HepG2 (cell line): ENCODE measurements around the gene KCTD16. TPM values are rescaled to one million over a fixed set of nuclear protein-coding genes. Genes with fewer than 3 reads are reported as not detected.
A peak's percentile ranks its signal among the peaks of the same experiment; 100 is the strongest.

Experiments used
- ATAC-seq: fragments of 200-7000 bp; cut with Tn5 transposase; 3 replicates; pipeline ENCODE4 v1.9.1; 2020; ENCODE audit warnings: mild to moderate bottlenecking, moderate library complexity
- BruUV-seq: library from RNA; stranded (reverse); fragments of 400-500 nt; replicated peaks from 2 replicates; lab custom pipeline; 2021; lab: Mats Ljungman, UMichigan
- CTCF ChIA-PET: fragments of 300-600 bp; formaldehyde crosslinking; extraction: SDS; loops from one replicate; lab custom pipeline; 2021; ENCODE audit warnings: low total read pairs, inconsistent platforms, low intra/inter-chr PET ratio; lab: Yijun Ruan, JAX
- POLR2A ChIA-PET: fragments of 350-600 bp; sonication (Branson Sonifier 250); formaldehyde crosslinking; loops from one replicate; lab custom pipeline; 2020; ENCODE audit warnings: antibody characterized with exemption, inconsistent platforms; lab: Yijun Ruan, JAX
- DNase-seq: peaks from one replicate; pipeline ENCODE4 v3.0.0-alpha.2; 2015; ENCODE audit warnings: low spot score
- FAIRE-seq: peaks from 3 replicates; lab custom pipeline; 2011; peaks lifted over from hg19 to GRCh38; lab: Jason Lieb, UNC
- H2AFZ ChIP-seq: one replicate; pipeline ENCODE4 v1.6.1; 2011; ENCODE audit warnings: low read length, inconsistent platforms
- H3K27ac ChIP-seq: fragments of 300-600 bp; 3 replicates; pipeline ENCODE4 v1.8.0; 2011; ENCODE audit warnings: mixed run types, mild to moderate bottlenecking, mixed read lengths, low read length, inconsistent platforms; ENCODE audit not compliant: insufficient read depth; ENCODE audit errors: extremely low read length
- H3K27me3 ChIP-seq, 2 experiments: fragments of 200-600 bp in 1 of 2; 2 replicates in 1 of 2; 3 replicates in 1 of 2; pipeline versions ENCODE4 v1.6.0 to v1.8.0; 2011; ENCODE audit warnings: low read length in 2 of 2, mild to moderate bottlenecking in 2 of 2, moderate library complexity in 2 of 2, inconsistent platforms in 1 of 2; ENCODE audit not compliant: insufficient read depth in 2 of 2, control insufficient read depth in 1 of 2
- H3K36me3 ChIP-seq, 2 experiments: fragments of 200-600 bp in 1 of 2; replicated peaks in 1 of 2; 2 replicates in 1 of 2; 3 replicates in 1 of 2; pipeline versions ENCODE4 v1.5.1 to v1.8.0; 2011; ENCODE audit warnings: low read length in 2 of 2, inconsistent platforms in 1 of 2; ENCODE audit not compliant: insufficient read depth in 2 of 2, control insufficient read depth in 1 of 2
- H3K4me1 ChIP-seq: 2 replicates; pipeline ENCODE4 v1.5.1; 2012; ENCODE audit warnings: low read length, inconsistent platforms; ENCODE audit not compliant: insufficient read depth
- H3K4me2 ChIP-seq: 2 replicates; pipeline ENCODE4 v1.6.0; 2011; ENCODE audit warnings: low read depth, low read length, inconsistent platforms
- H3K4me3 ChIP-seq, 3 experiments: fragments of 200-600 bp in 1 of 3; sonication (generic), shearing (Covaris generic) in 1 of 3; replicated peaks in 1 of 3; 2 replicates each; pipeline ENCODE4 v1.5.1; 2011 to 2016; ENCODE audit warnings: low read length in 3 of 3, inconsistent platforms in 2 of 3, low read depth in 2 of 3, mild to moderate bottlenecking in 2 of 3, control low read depth in 1 of 3, mixed read lengths in 1 of 3; ENCODE audit not compliant: insufficient read depth in 1 of 3
- H3K79me2 ChIP-seq: one replicate; pipeline ENCODE4 v1.6.1; 2011; ENCODE audit warnings: low read length, inconsistent platforms; ENCODE audit not compliant: insufficient read depth
- H3K9ac ChIP-seq: 2 replicates; pipeline ENCODE4 v1.6.0; 2011; ENCODE audit warnings: mild to moderate bottlenecking, low read depth, low read length, inconsistent platforms; ENCODE audit not compliant: insufficient read depth
- H3K9me3 ChIP-seq: 2 replicates; pipeline ENCODE4 v1.5.1; 2012; ENCODE audit warnings: mild to moderate bottlenecking, low read length
- H4K20me1 ChIP-seq: 2 replicates; pipeline ENCODE4 v1.6.0; 2011; ENCODE audit warnings: inconsistent platforms, mild to moderate bottlenecking, low read length, moderate library complexity; ENCODE audit not compliant: insufficient read depth
- ATF7 ChIP-seq, 2 experiments: fragments of 450-650 bp in 1 of 2; sonication (generic) in 1 of 2; formaldehyde crosslinking in 1 of 2; IDR thresholded peaks; 2 replicates each; pipeline versions ENCODE4 v1.4.0 to v1.6.1; 2016 to 2020; ENCODE audit warnings: antibody characterized with exemption in 1 of 2, mild to moderate bottlenecking in 1 of 2, missing genetic modification reagents in 1 of 2
- CREB1 ChIP-seq, 2 experiments: fragments of 450-650 bp in 1 of 2; IDR thresholded peaks; 2 replicates each; pipeline ENCODE4 v1.6.1; 2016 to 2017; ENCODE audit warnings: control low read depth in 1 of 2, mild to moderate bottlenecking in 1 of 2, missing compliant biosample characterization in 1 of 2, missing genetic modification characterization in 1 of 2
- E2F5 ChIP-seq: sonication (generic); formaldehyde crosslinking; conservative IDR thresholded peaks from 2 replicates; pipeline ENCODE4 v1.4.0; 2020; ENCODE audit warnings: missing genetic modification reagents
- HMG20B ChIP-seq: conservative IDR thresholded peaks from 2 replicates; pipeline ENCODE4 v1.6.1; 2016; ENCODE audit warnings: missing genetic modification reagents, missing compliant biosample characterization
- MAFF ChIP-seq: IDR thresholded peaks from 2 replicates; pipeline ENCODE4 v1.6.1; 2011; ENCODE audit warnings: low read depth, low read length, improper control_type of control experiment
- MNT ChIP-seq: fragments of 450-650 bp; IDR thresholded peaks from 2 replicates; pipeline ENCODE4 v1.6.1; 2016
- NCOR1 ChIP-seq: fragments of 200-600 bp; sonication (generic); IDR thresholded peaks from 2 replicates; pipeline ENCODE4 v1.7.0; 2017; ENCODE audit warnings: antibody characterized with exemption, low read length, borderline replicate concordance
- SP1 ChIP-seq, 2 experiments: fragments of 450-650 bp in 1 of 2; sonication (generic) in 1 of 2; formaldehyde crosslinking in 1 of 2; IDR thresholded peaks; 2 replicates each; pipeline versions ENCODE4 v1.4.0 to v1.6.1; 2016 to 2020; ENCODE audit warnings: missing genetic modification reagents in 1 of 2
- ZNF326 ChIP-seq: sonication (generic); formaldehyde crosslinking; IDR thresholded peaks from 2 replicates; pipeline ENCODE4 v1.4.0; 2020; ENCODE audit warnings: missing genetic modification reagents, borderline replicate concordance
- ZNF512B ChIP-seq: sonication (generic); formaldehyde crosslinking; IDR thresholded peaks from 2 replicates; pipeline ENCODE4 v1.5.1; 2020; ENCODE audit warnings: missing genetic modification reagents, mild to moderate bottlenecking, borderline replicate concordance
- ZNF530 ChIP-seq: sonication (generic); formaldehyde crosslinking; IDR thresholded peaks from 2 replicates; pipeline ENCODE4 v1.5.0; 2020; ENCODE audit warnings: low read depth, mild to moderate bottlenecking, missing genetic modification reagents
- ZSCAN22 ChIP-seq: sonication (generic); formaldehyde crosslinking; IDR thresholded peaks from 2 replicates; pipeline ENCODE4 v1.4.0; 2020; ENCODE audit warnings: mild to moderate bottlenecking, missing genetic modification reagents
- WGBS: methylation state at CpG from one replicate; pipeline ENCODE4 v1.1.6; 2017; ENCODE audit warnings: low lambda C conversion rate; 5-methylcytosine and 5-hydroxymethylcytosine counted together
- in situ Hi-C: cut with HindIII; loops from 2 replicates; pipeline ENCODE4 v1.10.0; 2017; ENCODE audit warnings: low pct_unique_long_range_greater_than_20kb; ENCODE audit not compliant: extremely low pct_ligation_motif_present
- intact Hi-C: fragments of 100-400 bp; cut with micrococcal nuclease; formaldehyde crosslinking; loops from one replicate; pipeline ENCODE4 v1.10.0; 2022; ENCODE audit not compliant: unreplicated experiment
- polyA plus RNA-seq, 8 experiments: library from polyadenylated mRNA; depleted of rRNA in 3 of 8; stranded (reverse) in 7 of 8; unstranded in 1 of 8; fragments of >200 nt; fragmentation: Illumina TruSeq in 4 of 8; extraction: Trizol in 4 of 8; gene quantifications; 2 replicates each; pipeline versions ENCODE4 v1.2.1 to v1.2.3, GENCODE V29; 2011 to 2016; ENCODE audit warnings: low read depth in 4 of 8, missing spikeins in 1 of 8, mixed read lengths in 1 of 8; ENCODE audit not compliant: insufficient read depth in 1 of 8
- total RNA-seq, 5 experiments: library from RNA; depleted of rRNA; stranded (reverse); fragments of >200 nt; fragmentation: Illumina TruSeq; extraction: Trizol; gene quantifications; 2 replicates each; pipeline ENCODE4 v1.2.3, GENCODE V29; 2016; ENCODE audit warnings: low read depth in 1 of 5

Gene KCTD16
- total and polyA plus RNA-seq, 2 of the 13 experiments (the other 11 are each of a cell fraction or from before 2014, with no cell fraction given), result 0.02 to 0.09 TPM

GRCh38 chr5:144416196-144416595 lies 245.5 kb downstream of the KCTD16 start:
- in situ Hi-C loops, result no loop called here
- WGBS, result 4% methylated on average over 2 of the region's 2 CpGs
- BruUV-seq, result no TSS peak
- intact Hi-C loops, result no loop called here
- DNase-seq, result no peak
- no peak overlapping the region for H3K4me2 ChIP-seq
- no peak overlapping the region for H3K9ac ChIP-seq
- TF ChIP-seq ZSCAN22 (CRISPR knock-in tag), result no peak
- TF ChIP-seq MNT, result no peak
- TF ChIP-seq ZNF530 (CRISPR knock-in tag), result no peak
- no peak for TF ChIP-seq ZNF512B (CRISPR knock-in tag)
- TF ChIP-seq SP1 (IDR thresholded peaks at IDR 0.05), result no peak
- no peak for TF ChIP-seq SP1 (CRISPR knock-in tag; IDR thresholded peaks at IDR 0.05)
- TF ChIP-seq CREB1 (IDR thresholded peaks at IDR 0.05), result peak; percentile 68
- no peak for TF ChIP-seq CREB1 (CRISPR knock-in tag; IDR thresholded peaks at IDR 0.05)
- no peak for TF ChIP-seq E2F5 (CRISPR knock-in tag)
- TF ChIP-seq NCOR1, result no peak
- no peak for TF ChIP-seq HMG20B (CRISPR knock-in tag)
- no peak for TF ChIP-seq ZNF326 (CRISPR knock-in tag)
- no peak for TF ChIP-seq MAFF
- TF ChIP-seq ATF7 (IDR thresholded peaks at IDR 0.05), result peak; percentile 88
- no peak for TF ChIP-seq ATF7 (CRISPR knock-in tag; IDR thresholded peaks at IDR 0.05)
- no peak overlapping the region for H2AFZ ChIP-seq
- H4K20me1 ChIP-seq, result no peaks in the 10 kb centered on the region
- ChIA-PET POLR2A (no interaction called here), CTCF (no interaction called here)
- H3K27ac ChIP-seq, result no peak overlapping the region
- no peaks in the 10 kb centered on the region for H3K9me3 ChIP-seq
- no peaks in the 10 kb centered on the region for H3K79me2 ChIP-seq
- no peaks in the 10 kb centered on the region for H3K27me3 ChIP-seq
- H3K36me3 ChIP-seq, result no peaks in the 10 kb centered on the region
- ATAC-seq, result no peak
- no peak overlapping the region for H3K4me3 ChIP-seq
- FAIRE-seq, result no peak
- H3K4me1 ChIP-seq, result no peaks in the 10 kb centered on the region
